C4-2B (cell line): ENCODE data around the gene KIF19.
A peak's percentile ranks its signal among the peaks of the same experiment; 100 is the strongest.

Source experiments
- H3K27ac ChIP-seq: fragments of 450-650 bp; 2 replicates; pipeline ENCODE4 v1.5.1; 2017
- CTCF ChIP-seq: fragments of 450-650 bp; conservative IDR thresholded peaks from 2 replicates; pipeline ENCODE4 v1.5.1; 2017; ENCODE audit warnings: mild to moderate bottlenecking
- ZFX ChIP-seq: fragments of 450-650 bp; IDR thresholded peaks from 2 replicates; pipeline ENCODE4 v1.6.1; 2017

Gene KIF19

DNA sequence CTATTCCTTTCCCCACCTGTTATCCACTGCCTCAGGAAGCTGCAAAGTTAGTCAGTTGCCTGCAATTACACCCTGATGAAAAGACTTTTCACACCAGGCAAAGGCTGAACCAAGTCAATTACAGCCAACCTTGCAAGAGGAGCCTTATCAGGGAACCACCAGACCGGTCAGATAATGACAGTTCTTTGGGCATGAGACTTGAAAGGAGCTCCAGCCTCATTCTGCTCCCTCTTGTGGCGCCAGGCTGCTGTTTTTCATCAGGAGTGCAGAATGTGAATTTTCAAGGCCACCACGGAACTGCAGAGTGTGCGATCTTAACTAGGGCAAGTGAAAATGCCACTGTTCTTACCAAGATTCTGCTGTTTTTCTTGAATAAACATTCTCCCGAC lies 29.5 kb upstream of the KIF19 start:
- H3K27ac ChIP-seq: no peak overlapping the region
- peak; percentile 69 for TF ChIP-seq CTCF
- TF ChIP-seq ZFX: no peak

DNA sequence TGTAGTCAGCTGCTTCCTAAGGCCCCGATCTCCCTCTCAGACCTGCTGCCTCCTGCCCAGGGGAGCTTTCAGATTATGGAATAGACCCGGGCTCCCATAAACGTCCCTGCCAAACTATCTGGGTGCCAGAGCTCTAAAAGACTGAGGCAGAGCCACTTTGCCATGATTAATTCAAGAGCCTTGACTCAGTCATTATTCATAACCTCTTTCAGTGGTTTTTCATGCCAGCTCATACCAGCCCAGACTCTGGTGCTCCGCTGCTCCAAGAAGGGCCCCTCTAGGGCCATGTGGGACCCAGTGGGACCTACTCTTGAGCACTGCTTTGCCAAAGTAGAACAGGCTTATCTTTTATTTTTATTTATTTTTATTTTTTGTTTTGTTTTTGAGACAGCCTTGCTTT lies 28.1 kb upstream of the KIF19 start:
- TF ChIP-seq ZFX (no peak), CTCF (no peak)
- H3K27ac ChIP-seq: no peak overlapping the region

DNA sequence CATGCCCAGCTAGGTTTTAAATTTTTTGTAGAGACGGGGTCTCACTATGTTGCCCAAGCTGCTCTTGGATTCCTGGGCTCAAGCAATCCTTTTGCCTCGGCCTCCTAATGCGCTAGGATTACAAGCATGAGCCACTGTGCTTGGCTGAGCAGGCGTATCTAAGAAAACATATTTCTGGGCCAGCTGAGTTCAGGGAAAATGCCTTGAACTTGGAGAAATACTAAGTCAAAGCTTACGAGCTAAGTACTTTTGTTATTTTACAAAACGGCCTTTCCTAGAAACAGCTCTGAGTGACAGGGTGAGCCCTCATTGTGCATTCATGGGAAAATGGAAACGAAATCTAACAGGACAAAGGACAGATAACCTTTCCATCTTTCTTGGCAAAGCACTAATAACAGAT lies 27.2 kb upstream of the KIF19 start:
- H3K27ac ChIP-seq: no peak overlapping the region
- no peak for TF ChIP-seq CTCF
- no peak for TF ChIP-seq ZFX

DNA sequence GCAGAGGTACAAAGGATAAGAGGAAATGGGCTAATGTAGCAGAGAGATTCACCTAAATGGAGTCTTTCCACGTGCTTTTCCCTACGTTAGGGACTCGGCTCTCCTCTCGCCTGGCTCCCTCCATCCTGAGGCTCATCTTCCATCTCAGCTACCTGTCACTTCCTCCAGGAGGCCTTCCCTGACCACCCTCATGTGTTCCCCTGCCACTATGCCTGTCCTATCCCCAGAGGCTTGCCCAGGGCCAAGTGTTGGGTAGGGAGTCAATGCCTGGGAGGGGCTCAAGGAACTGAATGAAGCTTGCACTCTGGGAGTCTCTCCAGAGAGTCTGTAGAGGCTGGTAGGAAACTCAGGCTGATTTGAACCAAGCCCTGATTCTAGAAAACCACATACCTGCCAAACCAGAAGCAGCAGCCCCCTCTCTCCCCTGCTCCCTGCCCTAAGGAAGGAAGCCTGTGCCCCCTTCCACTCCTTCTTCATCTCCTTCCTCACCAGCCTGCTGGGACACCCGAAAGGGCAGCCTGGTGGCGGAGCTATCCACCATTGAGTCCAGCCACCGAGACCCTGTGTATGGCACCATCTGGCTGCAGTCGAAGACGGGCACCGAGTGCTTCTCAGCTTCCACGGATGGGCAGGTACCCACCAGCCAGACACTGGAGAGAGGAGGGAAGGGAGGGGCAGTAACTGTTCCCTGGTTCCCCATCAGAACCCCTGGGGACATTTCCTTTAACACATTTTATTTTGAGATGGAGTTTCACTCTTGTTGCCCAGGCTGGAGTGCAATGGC lies 26.6 kb upstream of the KIF19 start:
- TF ChIP-seq CTCF (no peak), ZFX (no peak)
- H3K27ac ChIP-seq: no peak overlapping the region

- no peak for TF ChIP-seq CTCF
- no peak for TF ChIP-seq ZFX
- H3K27ac ChIP-seq: no peak overlapping the region
These were observed 22.7 kb upstream of the KIF19 start for GRCh38 chr17:74303305-74303704.

DNA sequence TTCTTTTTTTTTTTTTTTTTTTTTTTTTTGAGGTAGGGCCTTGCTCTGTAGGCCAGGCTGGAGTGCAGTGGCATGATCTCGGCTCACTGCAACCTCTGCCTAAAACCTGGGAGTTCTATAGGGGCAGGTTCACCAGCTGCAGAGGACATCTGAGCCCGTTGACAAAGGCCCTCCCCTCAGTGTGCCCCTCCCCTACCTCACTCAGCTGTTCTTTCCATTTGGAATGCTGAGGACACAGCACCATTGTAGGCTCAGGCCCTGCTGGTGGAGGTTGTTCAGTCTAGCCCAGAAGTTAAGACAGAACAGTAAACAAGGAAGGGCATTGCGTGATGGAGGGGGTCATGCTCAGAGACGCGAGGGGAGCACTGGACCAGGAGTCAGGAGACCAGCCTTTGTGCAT lies 21.8 kb upstream of the KIF19 start:
- no peak overlapping the region for H3K27ac ChIP-seq
- no peak for TF ChIP-seq CTCF
- TF ChIP-seq ZFX: no peak

- H3K27ac ChIP-seq: no peak overlapping the region
- no peak for TF ChIP-seq ZFX
- no peak for TF ChIP-seq CTCF
These were observed 20.0 kb upstream of the KIF19 start for GRCh38 chr17:74305865-74306654.
